ENCODE data around the gene SORBS1.

Gene SORBS1

DNA sequence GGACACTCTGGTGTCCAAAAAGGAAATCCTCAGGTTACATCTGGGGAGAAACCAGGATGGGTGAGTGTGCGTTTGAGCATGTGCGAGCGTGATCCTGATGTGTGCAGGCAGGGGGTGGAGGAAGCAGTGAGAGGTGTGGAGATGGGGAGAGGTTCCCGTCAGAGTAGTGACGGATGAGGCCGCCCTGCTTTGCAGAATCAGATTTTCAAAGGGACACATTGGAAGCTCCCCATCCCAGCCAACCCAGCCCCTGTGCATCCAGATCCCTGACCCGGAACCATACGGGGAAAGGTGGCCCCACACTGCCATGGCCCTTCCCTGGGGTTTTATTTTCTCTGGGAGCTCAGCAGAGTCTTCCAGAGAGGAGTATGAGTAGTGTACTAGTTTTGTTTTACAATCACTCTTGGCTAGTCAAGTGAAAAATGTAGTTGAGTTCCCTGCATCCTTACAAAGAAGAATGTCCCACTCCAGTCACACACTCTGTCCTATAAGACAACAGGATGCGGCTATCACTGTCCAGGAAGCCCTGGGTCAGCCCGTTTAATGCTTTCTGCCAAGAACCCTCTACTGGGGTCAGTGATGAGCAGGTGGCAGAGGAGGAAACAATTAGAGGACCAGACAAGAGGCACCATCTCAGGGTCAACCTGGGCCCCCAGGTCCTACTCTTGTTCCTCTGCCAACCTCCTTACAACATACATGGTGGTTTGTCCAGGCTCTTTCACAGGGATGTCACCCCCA lies 223.6 kb downstream of the SORBS1 start:
- no peak overlapping the region for H3K4me3 ChIP-seq (ENCODE audit: low read length)
- no peak overlapping the region for H3K27ac ChIP-seq (ENCODE audit: low read length)
- H3K9ac ChIP-seq (ENCODE audit: low read depth, low read length) = no peak overlapping the region
- no peaks in the 10 kb centered on the region for H3K9me3 ChIP-seq (ENCODE audit: insufficient read depth, low read depth, low read length)
- no peaks in the 10 kb centered on the region; the same call in 1 of the 2 replicates for H3K4me1 ChIP-seq (ENCODE audit: insufficient read depth, low read length)
- H3K27me3 ChIP-seq (ENCODE audit: insufficient read depth, low read length) = no peaks in the 10 kb centered on the region
- H3K36me3 ChIP-seq (ENCODE audit: insufficient read depth, low read depth, low read length) = no peaks in the 10 kb centered on the region

DNA sequence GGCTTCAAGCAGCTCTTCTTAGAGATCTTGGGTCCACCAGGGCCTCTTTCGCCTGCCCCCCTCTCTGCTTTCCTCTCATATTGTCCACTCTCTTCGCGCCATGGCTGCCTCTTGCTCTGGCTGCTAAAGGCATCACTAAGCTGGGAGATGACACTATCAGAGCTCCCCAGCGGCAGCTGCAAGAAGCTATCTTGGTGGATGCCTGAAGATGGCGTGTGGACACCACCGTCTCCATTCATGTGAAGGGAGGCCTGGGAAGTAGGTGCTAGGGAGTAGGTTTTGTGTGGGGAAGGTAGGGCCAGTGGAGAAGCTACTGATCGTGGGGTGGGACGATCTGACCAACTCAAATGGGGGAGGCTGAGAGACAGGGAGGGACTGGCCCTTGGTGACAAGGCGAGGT lies 224.5 kb downstream of the SORBS1 start:
- H3K27ac ChIP-seq (ENCODE audit: low read length) = no peak overlapping the region
- H3K9ac ChIP-seq (ENCODE audit: low read depth, low read length) = no peak overlapping the region
- H3K36me3 ChIP-seq (ENCODE audit: insufficient read depth, low read depth, low read length) = no peaks in the 10 kb centered on the region
- no peaks in the 10 kb centered on the region for H3K27me3 ChIP-seq (ENCODE audit: insufficient read depth, low read length)
- H3K4me3 ChIP-seq (ENCODE audit: low read length) = no peak overlapping the region
- H3K9me3 ChIP-seq (ENCODE audit: insufficient read depth, low read depth, low read length) = no peaks in the 10 kb centered on the region
- no peaks in the 10 kb centered on the region; the same call in 1 of the 2 replicates for H3K4me1 ChIP-seq (ENCODE audit: insufficient read depth, low read length)

DNA sequence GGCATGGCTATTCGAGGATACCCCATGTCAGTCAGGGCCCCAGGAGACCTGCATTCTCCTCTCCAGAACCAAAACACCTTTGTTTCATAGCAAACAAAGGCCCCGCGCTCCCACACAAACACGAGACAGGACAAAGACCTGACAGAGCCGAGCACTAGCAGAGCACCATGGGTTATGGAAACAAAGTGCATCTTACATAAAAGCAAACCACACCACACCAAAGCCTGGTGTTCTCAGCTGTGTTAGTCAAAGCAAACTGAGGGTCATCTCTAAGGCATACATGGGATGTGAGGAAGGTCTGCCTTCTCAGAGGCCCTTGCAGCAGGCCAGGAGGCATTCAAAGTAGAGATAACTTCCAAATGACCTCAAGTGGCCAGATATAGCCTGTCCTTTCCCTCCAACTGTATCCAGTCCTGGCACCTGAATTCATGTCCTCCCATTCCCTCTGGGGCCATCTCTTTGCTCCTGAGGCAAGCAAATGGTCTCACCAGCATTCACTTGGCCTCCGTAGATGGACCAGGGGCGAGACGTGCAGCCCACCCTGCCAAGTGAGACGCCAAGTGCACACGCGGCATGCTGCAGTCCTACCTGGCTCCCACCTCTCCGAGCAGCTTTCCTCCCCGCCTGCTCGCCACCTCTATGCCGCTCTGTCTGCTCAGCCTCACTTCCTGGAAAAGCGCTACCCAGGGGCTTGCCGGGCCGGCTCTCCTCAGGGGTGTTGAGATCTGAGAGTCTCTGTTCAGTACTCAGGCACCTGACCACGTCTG lies 225.1 kb downstream of the SORBS1 start:
- no peak overlapping the region for H3K9ac ChIP-seq (ENCODE audit: low read depth, low read length)
- H3K4me1 ChIP-seq (ENCODE audit: insufficient read depth, low read length) = no peaks in the 10 kb centered on the region; the same call in 1 of the 2 replicates
- H3K36me3 ChIP-seq (ENCODE audit: insufficient read depth, low read depth, low read length) = no peaks in the 10 kb centered on the region
- H3K9me3 ChIP-seq (ENCODE audit: insufficient read depth, low read depth, low read length) = no peaks in the 10 kb centered on the region
- no peak overlapping the region for H3K27ac ChIP-seq (ENCODE audit: low read length)
- H3K4me3 ChIP-seq (ENCODE audit: low read length) = no peak overlapping the region
- no peaks in the 10 kb centered on the region for H3K27me3 ChIP-seq (ENCODE audit: insufficient read depth, low read length)

DNA sequence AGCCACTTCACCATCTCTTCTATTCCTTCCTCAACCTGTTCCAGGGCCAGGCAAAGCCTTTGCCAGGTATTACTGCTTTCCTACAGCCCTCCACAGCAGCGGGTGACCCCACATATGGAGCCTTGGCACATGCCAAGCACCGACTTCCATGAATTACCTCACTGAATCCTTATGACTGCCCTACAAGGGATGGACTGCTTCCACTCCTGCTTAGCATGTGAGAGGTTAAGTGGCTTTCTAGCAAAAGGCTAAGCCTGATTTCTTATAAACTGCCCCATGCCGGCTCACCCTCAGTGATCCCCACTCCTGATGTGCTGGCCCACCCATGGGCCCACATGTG lies 226.4 kb downstream of the SORBS1 start:
- H3K4me1 ChIP-seq (ENCODE audit: insufficient read depth, low read length) = no peaks in the 10 kb centered on the region; the same call in 1 of the 2 replicates
- no peak overlapping the region for H3K27ac ChIP-seq (ENCODE audit: low read length)
- no peak overlapping the region for H3K9ac ChIP-seq (ENCODE audit: low read depth, low read length)
- H3K27me3 ChIP-seq (ENCODE audit: insufficient read depth, low read length) = no peaks in the 10 kb centered on the region
- no peaks in the 10 kb centered on the region for H3K9me3 ChIP-seq (ENCODE audit: insufficient read depth, low read depth, low read length)
- no peaks in the 10 kb centered on the region for H3K36me3 ChIP-seq (ENCODE audit: insufficient read depth, low read depth, low read length)
- no peak overlapping the region for H3K4me3 ChIP-seq (ENCODE audit: low read length)

DNA sequence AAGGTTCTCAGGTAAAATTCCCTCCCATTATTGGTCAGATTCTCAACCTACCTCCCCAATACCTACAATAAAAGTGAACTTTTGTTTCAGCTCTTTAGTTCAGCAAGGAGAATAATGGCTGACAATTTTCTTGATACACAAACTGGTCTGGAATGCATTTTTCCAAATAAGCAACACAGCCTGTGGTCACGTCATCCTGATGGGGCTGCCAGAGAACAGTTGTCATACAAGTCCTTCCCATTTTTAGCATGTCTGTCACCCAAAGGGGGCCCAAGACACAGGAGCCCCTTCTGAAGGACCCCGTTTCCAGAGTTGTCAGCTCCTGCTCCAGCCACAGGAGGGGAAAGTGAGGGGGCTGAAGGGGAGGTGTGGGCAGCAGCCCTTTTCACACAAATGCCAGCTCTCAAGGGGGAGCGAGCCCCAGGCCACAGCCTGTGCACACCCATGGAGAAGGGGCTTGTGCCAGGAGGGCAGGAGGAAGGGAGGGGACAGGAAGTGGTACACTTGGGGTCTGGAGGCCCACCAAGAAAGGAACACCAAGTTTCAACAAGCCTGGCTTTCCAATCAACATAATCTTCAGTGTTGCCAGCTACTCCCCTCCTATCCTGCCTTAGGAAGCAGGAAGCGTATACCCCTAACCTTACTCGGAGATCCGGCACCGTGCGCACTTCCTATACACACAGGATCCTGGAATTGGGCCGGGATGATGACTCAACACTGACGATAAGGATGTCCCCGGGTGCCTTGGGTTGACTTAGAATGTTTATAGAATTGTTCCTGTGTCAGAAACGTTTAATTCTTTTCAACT lies 227.0 kb downstream of the SORBS1 start:
- no peaks in the 10 kb centered on the region; the same call in 1 of the 2 replicates for H3K4me1 ChIP-seq (ENCODE audit: insufficient read depth, low read length)
- H3K27me3 ChIP-seq (ENCODE audit: insufficient read depth, low read length) = no peaks in the 10 kb centered on the region
- H3K9me3 ChIP-seq (ENCODE audit: insufficient read depth, low read depth, low read length) = no peaks in the 10 kb centered on the region
- H3K9ac ChIP-seq (ENCODE audit: low read depth, low read length) = no peak overlapping the region
- no peak overlapping the region for H3K27ac ChIP-seq (ENCODE audit: low read length)
- no peaks in the 10 kb centered on the region for H3K36me3 ChIP-seq (ENCODE audit: insufficient read depth, low read depth, low read length)
- no peak overlapping the region for H3K4me3 ChIP-seq (ENCODE audit: low read length)

DNA sequence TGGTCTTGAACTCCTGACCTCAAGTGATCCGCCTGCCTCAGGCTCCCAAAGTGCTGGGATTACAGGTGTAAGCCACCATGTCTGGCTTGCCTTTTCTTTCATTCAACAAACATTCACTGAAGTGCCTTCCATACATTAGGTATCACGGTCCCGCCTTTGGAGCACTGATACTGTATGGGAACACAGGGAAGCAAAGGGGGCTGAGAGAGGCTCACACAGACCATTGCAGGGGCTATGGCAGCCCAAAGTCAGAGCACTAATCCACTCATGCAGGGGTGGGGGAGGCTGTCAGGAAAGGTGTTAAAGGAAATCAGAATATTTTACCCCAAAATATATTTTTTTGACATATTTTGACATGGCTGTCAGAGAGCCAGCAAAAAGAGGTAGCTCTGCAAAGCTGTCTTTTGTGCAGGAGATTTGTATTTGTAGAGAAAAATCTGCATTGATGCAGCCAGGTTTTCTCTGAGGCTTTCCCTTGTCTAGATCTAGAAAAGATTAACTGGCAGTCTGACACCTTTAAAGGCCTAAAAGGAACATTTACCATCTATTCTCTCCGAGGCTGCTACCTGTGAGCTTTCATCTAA lies 228.4 kb downstream of the SORBS1 start:
- Histone ChIP-seq H3K27me3 (ENCODE audit: insufficient read depth, low read length) (no peaks in the 10 kb centered on the region), H3K27ac (ENCODE audit: low read length) (no peak overlapping the region), H3K9ac (ENCODE audit: low read depth, low read length) (no peak overlapping the region), H3K4me1 (ENCODE audit: insufficient read depth, low read length) (no peaks in the 10 kb centered on the region; the same call in 1 of the 2 replicates), H3K36me3 (ENCODE audit: insufficient read depth, low read depth, low read length) (no peaks in the 10 kb centered on the region), H3K9me3 (ENCODE audit: insufficient read depth, low read depth, low read length) (no peaks in the 10 kb centered on the region), H3K4me3 (ENCODE audit: low read length) (no peak overlapping the region)

DNA sequence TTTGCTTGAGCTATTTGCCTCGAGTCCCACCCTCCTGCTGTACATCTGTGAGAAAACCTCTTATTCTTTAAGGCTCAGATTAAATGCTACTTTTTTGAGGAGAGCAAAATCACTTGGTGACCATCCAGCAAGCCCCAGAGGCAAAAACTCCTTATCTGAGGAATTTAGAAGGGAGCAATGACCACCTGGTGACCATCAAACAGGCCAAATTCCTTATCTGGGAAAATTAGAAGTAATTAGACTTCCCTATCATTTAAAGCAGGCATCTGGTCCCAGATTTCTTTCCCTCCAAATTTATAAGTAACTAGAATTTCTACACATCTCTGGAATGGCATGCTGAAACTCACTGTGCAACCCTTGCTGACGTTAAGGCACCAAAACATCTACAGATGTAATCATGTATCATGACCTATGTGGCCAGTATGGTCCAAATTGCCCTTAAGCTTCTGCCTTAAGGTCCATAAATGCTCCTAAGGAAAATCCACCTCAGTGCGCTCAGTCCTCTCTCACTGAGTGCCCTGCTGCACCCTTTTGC lies 229.5 kb downstream of the SORBS1 start:
- no peaks in the 10 kb centered on the region for H3K9me3 ChIP-seq (ENCODE audit: insufficient read depth, low read depth, low read length)
- no peaks in the 10 kb centered on the region; the same call in 1 of the 2 replicates for H3K4me1 ChIP-seq (ENCODE audit: insufficient read depth, low read length)
- no peaks in the 10 kb centered on the region for H3K36me3 ChIP-seq (ENCODE audit: insufficient read depth, low read depth, low read length)
- no peak overlapping the region for H3K9ac ChIP-seq (ENCODE audit: low read depth, low read length)
- H3K27ac ChIP-seq (ENCODE audit: low read length) = no peak overlapping the region
- H3K4me3 ChIP-seq (ENCODE audit: low read length) = no peak overlapping the region
- no peaks in the 10 kb centered on the region for H3K27me3 ChIP-seq (ENCODE audit: insufficient read depth, low read length)

DNA sequence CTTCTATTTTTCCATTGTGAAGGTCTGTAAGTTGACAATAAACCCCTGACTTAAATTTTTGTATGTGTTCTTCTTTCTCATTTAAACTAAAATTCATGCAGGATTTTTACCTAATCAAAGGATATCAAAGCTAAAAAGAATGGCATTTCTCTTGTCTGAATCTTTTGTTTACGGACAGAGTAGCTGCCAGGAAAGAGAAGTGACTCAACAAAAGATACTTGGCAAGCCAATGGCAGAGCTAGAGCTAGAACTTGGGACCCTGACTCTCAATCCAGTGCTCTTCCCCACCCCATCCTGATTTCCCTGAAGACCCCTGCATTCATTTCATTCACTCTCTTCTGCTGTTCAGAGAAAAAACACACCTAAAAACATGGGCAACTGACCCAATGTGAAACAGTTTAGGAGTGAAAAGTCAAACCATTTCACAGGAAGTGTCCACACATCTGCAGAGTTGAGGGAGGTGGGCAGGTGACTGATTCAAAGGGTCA lies 230.2 kb downstream of the SORBS1 start:
- Histone ChIP-seq H3K9me3 (ENCODE audit: insufficient read depth, low read depth, low read length) (no peaks in the 10 kb centered on the region), H3K4me3 (ENCODE audit: low read length) (no peak overlapping the region), H3K36me3 (ENCODE audit: insufficient read depth, low read depth, low read length) (no peaks in the 10 kb centered on the region), H3K9ac (ENCODE audit: low read depth, low read length) (no peak overlapping the region), H3K27me3 (ENCODE audit: insufficient read depth, low read length) (no peaks in the 10 kb centered on the region), H3K27ac (ENCODE audit: low read length) (no peak overlapping the region), H3K4me1 (ENCODE audit: insufficient read depth, low read length) (no peaks in the 10 kb centered on the region; the same call in 1 of the 2 replicates)

DNA sequence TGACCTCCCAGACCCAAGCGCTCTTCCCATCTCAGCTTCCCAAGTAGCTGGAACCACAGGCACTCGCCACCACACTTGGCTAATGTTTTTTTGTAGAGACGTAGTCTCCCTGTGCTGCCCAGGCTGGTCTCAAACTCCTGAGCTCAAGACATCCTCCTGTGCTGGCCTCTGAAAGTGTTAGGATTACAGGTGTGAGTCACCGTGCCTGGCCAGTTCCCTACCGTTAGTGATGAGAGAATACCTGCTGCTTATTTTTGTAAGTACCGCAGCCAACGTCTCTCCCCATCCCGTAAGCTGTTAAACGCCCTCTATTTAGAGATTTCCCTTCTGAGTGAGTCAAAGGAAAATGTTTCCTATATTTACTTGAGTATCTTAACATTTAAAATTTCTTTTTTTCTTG lies 231.9 kb downstream of the SORBS1 start:
- no peak overlapping the region for H3K9ac ChIP-seq (ENCODE audit: low read depth, low read length)
- H3K27me3 ChIP-seq (ENCODE audit: insufficient read depth, low read length) = no peaks in the 10 kb centered on the region
- H3K4me1 ChIP-seq (ENCODE audit: insufficient read depth, low read length) = no peaks in the 10 kb centered on the region; the same call in 1 of the 2 replicates
- no peaks in the 10 kb centered on the region for H3K36me3 ChIP-seq (ENCODE audit: insufficient read depth, low read depth, low read length)
- no peaks in the 10 kb centered on the region for H3K9me3 ChIP-seq (ENCODE audit: insufficient read depth, low read depth, low read length)
- no peak overlapping the region for H3K4me3 ChIP-seq (ENCODE audit: low read length)
- H3K27ac ChIP-seq (ENCODE audit: low read length) = no peak overlapping the region

DNA sequence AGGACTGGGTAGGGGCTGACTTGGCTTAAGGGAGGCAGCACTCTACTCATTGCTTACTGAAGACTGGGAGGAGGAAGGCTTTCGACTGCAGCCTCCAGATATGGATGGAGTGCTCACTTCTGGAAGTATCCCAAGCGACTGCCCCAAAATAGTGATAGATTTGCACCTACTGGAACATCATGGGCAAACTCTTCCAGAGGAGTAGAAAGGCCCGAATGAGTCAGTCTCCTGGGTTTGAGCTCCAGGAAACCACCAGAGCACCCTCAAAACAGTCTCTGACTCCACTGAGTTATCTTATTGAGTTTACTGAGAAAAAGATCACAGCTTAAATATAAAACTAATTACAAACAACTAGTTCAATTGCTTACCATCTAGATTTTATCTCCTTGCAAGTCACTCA lies 233.2 kb downstream of the SORBS1 start:
- 0 out of 2 replicates have a peak, but pooled peaks cover 4% of the 10 kb centered on the region for H3K36me3 ChIP-seq (ENCODE audit: insufficient read depth, low read depth, low read length)
- no peak overlapping the region for H3K9ac ChIP-seq (ENCODE audit: low read depth, low read length)
- no peaks in the 10 kb centered on the region; the same call in 1 of the 2 replicates for H3K4me1 ChIP-seq (ENCODE audit: insufficient read depth, low read length)
- H3K27ac ChIP-seq (ENCODE audit: low read length) = no peak overlapping the region
- H3K4me3 ChIP-seq (ENCODE audit: low read length) = no peak overlapping the region
- H3K9me3 ChIP-seq (ENCODE audit: insufficient read depth, low read depth, low read length) = no peaks in the 10 kb centered on the region
- H3K27me3 ChIP-seq (ENCODE audit: insufficient read depth, low read length) = no peaks in the 10 kb centered on the region

DNA sequence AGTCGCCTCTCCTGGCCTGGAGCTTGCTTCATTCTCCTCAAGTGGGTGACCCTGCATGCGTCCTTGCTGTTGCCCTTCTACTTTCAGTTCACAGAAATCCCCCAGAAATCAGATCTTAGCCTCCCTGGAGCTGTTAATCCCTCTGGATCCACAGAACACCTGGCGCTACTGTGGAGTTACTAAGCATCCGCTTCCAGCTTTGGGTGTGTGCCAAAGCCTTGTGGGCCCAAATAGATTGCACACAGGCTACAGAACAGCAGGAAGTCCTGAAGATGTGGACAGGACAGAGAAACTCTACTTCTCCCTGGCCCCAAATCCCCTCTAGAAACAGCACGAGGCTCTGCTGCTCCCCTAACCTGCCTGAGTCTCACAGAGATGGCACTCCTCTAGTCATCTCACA lies 233.8 kb downstream of the SORBS1 start:
- Histone ChIP-seq H3K9me3 (ENCODE audit: insufficient read depth, low read depth, low read length) (no peaks in the 10 kb centered on the region), H3K4me1 (ENCODE audit: insufficient read depth, low read length) (no peaks in the 10 kb centered on the region; the same call in 1 of the 2 replicates), H3K9ac (ENCODE audit: low read depth, low read length) (no peak overlapping the region), H3K36me3 (ENCODE audit: insufficient read depth, low read depth, low read length) (0 out of 2 replicates have a peak, but pooled peaks cover 4% of the 10 kb centered on the region), H3K27me3 (ENCODE audit: insufficient read depth, low read length) (no peaks in the 10 kb centered on the region), H3K4me3 (ENCODE audit: low read length) (no peak overlapping the region), H3K27ac (ENCODE audit: low read length) (no peak overlapping the region)

Data from iPS-20b (cell line).